SU-DHL-6 (cell line): ENCODE measurements around the gene HDAC6.
"Not testable (repeated sequence)": the region's sequence is repeated elsewhere in the genome, so short reads cannot be mapped to it uniquely, and the experiment has no call there.

ENCODE experiments used
- CTCF ChIP-seq: fragments of 200-600 bp; sonication (generic); IDR thresholded peaks from one replicate; pipeline ENCODE4 v1.5.1; 2017; ENCODE audit warnings: antibody characterized with exemption, mild to moderate bottlenecking, low read length, moderate library complexity; ENCODE audit not compliant: insufficient read depth, poor library complexity, severe bottlenecking
- EZH2phosphoT487 ChIP-seq: fragments of 200-600 bp; sonication (generic), shearing (Covaris generic); conservative IDR thresholded peaks from 2 replicates; pipeline ENCODE4 v1.6.1; 2018; ENCODE audit warnings: mild to moderate bottlenecking, antibody characterized with exemption, low read length, moderate library complexity, mixed read lengths

DNA sequence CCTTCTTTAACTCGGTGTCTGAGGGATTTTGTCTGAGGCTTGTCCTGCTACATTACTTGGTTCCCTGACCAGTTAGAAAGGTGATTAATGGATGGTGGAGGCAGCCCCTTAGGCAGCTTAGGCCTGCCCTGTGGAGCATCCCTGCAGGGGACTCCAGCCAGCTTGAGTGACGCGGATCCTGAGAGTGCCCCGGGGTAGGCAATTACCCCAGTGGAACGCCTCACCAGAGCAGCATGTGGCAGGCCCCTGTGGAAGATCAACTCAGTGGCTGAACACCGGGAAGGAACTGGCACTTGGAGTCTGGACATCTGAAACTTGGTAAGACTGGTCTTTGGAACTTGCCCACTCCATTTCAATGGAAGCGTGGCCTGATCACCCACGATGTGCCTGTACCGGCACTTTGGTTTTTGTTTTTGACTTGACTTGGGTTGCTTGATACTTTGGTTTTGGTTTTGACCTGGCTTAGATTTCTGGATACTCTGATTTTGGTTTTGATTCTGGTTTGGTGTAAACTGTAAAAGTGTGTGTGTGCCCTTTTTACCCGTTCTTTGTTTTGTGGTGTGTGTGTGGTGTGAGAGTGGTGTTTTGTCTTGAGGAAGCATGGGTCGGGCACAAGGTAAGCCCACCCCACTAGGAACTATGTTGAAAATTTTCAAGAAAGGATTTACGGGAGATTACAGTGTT lies 52.4 kb downstream of the HDAC6 start:
- TF ChIP-seq CTCF, EZH2phosphoT487: not testable (repeated sequence)
